PFSK-1 (cell line): Measurements from ENCODE around the gene CORIN.

Source experiments
- FOXP2 ChIP-seq: optimal IDR thresholded peaks from 2 replicates; pipeline ENCODE3; 2011; ENCODE audit warnings: borderline replicate concordance, control low read depth, inconsistent platforms; ENCODE audit not compliant: insufficient read depth; ENCODE audit errors: extremely low read length, extremely low read depth
- POLR2AphosphoS5 ChIP-seq: IDR thresholded peaks from 2 replicates; pipeline ENCODE4 v1.6.1; 2012; ENCODE audit warnings: low read depth, mild to moderate bottlenecking, control low read depth, low read length, moderate library complexity
- SIN3A ChIP-seq: IDR thresholded peaks from 2 replicates; pipeline ENCODE4 v1.6.1; 2012; ENCODE audit warnings: mild to moderate bottlenecking, low read length, moderate library complexity, borderline replicate concordance; ENCODE audit not compliant: insufficient read depth
- TAF1 ChIP-seq: IDR thresholded peaks from 2 replicates; pipeline ENCODE4 v1.6.1; 2012; ENCODE audit warnings: low read length, control low read depth, borderline replicate concordance; ENCODE audit not compliant: insufficient read depth
- TF ChIP-seq, protein P1 (sequence below), 2 experiments: IDR thresholded peaks; 2 replicates each; pipeline versions ENCODE4 v1.6.1 to v1.8.0; 2011 to 2012; ENCODE audit warnings: low read depth in 2 of 2, low read length in 2 of 2, control low read depth in 1 of 2, inconsistent platforms in 1 of 2, mild to moderate bottlenecking in 1 of 2, moderate library complexity in 1 of 2; ENCODE audit not compliant: insufficient read depth in 1 of 2

CORIN gene

DNA sequence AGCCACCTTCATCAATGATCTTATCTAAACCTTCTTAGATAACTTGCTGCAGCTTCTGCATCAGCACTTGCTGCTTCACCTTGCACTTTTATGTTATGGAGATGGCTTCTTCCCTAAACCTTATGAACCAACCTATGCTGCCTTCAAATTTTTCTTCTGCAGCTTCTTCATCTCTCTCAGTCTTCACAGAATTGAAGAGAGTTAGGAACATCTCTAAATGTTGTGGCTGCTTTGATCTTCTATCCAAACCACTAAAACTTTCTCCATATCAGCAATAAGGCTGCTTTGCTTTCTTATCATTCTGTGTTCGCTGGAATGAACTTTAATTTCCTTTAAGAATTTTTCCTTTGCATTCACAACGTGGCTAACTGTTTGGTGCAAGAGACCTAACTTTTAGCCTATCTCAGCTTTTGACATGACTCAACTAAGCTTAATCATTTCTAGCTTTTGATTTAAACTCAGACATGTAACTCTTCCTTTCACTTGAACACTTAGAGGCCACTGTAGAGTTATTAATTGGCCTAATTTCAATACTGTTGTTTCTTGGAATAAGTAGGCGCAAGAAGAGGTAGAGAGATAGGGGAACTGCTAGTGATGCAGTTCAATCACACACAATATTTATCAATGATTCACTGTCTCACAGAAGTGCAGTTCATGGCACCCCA is 36.1 kb upstream of the CORIN start:
- no peak for TF ChIP-seq TAF1
- TF ChIP-seq FOXP2 = no peak
- TF ChIP-seq, protein P1, sequence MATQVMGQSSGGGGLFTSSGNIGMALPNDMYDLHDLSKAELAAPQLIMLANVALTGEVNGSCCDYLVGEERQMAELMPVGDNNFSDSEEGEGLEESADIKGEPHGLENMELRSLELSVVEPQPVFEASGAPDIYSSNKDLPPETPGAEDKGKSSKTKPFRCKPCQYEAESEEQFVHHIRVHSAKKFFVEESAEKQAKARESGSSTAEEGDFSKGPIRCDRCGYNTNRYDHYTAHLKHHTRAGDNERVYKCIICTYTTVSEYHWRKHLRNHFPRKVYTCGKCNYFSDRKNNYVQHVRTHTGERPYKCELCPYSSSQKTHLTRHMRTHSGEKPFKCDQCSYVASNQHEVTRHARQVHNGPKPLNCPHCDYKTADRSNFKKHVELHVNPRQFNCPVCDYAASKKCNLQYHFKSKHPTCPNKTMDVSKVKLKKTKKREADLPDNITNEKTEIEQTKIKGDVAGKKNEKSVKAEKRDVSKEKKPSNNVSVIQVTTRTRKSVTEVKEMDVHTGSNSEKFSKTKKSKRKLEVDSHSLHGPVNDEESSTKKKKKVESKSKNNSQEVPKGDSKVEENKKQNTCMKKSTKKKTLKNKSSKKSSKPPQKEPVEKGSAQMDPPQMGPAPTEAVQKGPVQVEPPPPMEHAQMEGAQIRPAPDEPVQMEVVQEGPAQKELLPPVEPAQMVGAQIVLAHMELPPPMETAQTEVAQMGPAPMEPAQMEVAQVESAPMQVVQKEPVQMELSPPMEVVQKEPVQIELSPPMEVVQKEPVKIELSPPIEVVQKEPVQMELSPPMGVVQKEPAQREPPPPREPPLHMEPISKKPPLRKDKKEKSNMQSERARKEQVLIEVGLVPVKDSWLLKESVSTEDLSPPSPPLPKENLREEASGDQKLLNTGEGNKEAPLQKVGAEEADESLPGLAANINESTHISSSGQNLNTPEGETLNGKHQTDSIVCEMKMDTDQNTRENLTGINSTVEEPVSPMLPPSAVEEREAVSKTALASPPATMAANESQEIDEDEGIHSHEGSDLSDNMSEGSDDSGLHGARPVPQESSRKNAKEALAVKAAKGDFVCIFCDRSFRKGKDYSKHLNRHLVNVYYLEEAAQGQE (IDR thresholded peaks at IDR 0.05; ENCODE audit: insufficient read depth in 1 of 2, low read depth in 2 of 2, low read length in 2 of 2) = no peak
- no peak for TF ChIP-seq POLR2AphosphoS5
- TF ChIP-seq SIN3A = no peak

DNA sequence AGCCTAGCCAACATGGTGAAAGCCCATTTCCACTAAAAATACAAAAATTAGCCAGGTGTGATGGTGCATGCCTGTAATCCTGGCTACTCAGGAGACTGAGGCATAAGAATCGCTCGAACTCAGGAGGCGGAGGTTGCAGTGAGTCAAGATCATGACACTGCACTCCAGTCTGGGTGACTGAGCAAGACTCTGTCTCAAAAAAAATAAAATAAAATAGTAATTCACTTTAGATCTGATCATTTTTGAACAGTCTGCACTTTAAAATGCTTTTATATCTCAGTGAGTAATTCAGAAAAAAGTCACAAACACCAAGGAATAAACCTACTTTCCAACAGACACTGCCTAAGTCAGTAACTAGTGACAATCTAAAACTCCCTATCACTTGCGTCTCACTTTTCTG is 25.6 kb upstream of the CORIN start:
- no peak for TF ChIP-seq POLR2AphosphoS5
- no peak for TF ChIP-seq FOXP2
- TF ChIP-seq, protein P1 (IDR thresholded peaks at IDR 0.05; ENCODE audit: insufficient read depth in 1 of 2, low read depth in 2 of 2, low read length in 2 of 2) = no peak
- TF ChIP-seq TAF1 = no peak
- no peak for TF ChIP-seq SIN3A

DNA sequence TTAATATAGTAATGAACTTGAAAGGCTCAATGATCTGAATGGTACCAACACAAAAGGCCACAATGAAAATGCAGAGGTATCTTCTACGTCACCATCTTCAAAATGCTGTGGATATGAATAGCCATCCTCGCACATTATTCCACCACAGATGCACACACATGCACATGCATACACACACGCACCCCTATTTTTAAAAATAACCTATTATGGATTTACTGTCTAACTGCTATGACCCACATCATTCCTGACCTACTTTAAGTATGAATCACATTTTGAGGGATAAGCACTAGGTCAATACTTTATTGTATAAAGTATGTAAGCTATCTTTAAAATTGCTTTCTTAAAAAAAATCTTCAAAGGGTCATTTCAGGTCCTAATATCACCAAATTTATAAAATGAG is 24.4 kb upstream of the CORIN start:
- no peak for TF ChIP-seq SIN3A

DNA sequence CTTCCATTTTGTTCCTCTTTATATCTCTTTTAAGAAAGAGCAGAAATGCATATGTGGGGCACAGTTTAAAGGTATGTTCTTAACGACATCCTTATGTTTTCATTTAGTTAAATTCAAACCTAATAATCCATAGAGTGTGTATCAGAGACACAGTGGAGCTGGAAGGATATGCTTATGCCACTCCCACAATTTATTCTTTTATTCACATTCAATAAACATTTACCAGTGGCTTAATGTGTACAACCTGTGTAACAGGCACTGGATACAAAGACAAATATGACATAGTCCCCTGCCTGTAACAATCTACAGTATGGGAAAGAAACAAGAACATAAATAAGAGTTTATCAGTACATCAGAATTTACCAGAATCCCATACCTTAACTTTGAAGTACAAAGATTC is 22.4 kb upstream of the CORIN start:
- TF ChIP-seq FOXP2 = no peak
- no peak for TF ChIP-seq POLR2AphosphoS5
- TF ChIP-seq TAF1 = no peak
- TF ChIP-seq SIN3A = no peak
- TF ChIP-seq, protein P1 (IDR thresholded peaks at IDR 0.05; ENCODE audit: insufficient read depth in 1 of 2, low read depth in 2 of 2, low read length in 2 of 2) = no peak

DNA sequence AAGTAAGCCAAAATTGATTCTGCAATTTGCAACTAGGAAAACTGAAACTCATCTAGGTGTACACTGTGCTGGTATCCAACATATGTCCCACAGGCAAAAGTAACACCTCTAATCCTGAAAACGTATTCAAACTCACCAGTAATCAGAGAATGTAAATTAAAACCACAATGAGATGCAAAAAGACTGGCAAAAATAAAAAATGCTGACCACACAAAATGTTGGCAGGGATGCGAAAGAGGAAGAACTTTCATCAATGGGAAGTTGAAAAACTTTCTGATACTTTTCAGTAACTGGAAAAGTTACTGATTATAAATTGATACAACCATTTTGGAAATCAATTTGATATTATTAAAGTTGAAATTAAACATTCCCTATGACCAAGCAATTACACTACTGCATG is 20.1 kb upstream of the CORIN start:
- TF ChIP-seq, protein P1 (IDR thresholded peaks at IDR 0.05; ENCODE audit: insufficient read depth in 1 of 2, low read depth in 2 of 2, low read length in 2 of 2) = no peak
- no peak for TF ChIP-seq POLR2AphosphoS5
- TF ChIP-seq TAF1 = no peak
